SJCRH30 (cell line): ENCODE results near the gene ELOVL6. TPM values are rescaled to one million over a fixed set of nuclear protein-coding genes. Genes with fewer than 3 reads are reported as not detected.
"Not testable (repeated sequence)": the region's sequence is repeated elsewhere in the genome, so short reads cannot be mapped to it uniquely, and the experiment has no call there.

Experiments
- DNase-seq, 2 experiments: peaks; one replicate each; pipeline ENCODE4 v3.0.0-alpha.2; 2015 to 2020
- H3K27ac ChIP-seq: fragments of 250-450 bp; sonication (Bioruptor Pico); 2 replicates; pipeline ENCODE4 v1.5.1; 2020; ENCODE audit warnings: mild to moderate bottlenecking, moderate library complexity
- H3K27me3 ChIP-seq: fragments of 250-450 bp; sonication (Bioruptor Pico); 2 replicates; pipeline ENCODE4 v1.5.1; 2020; ENCODE audit warnings: mild to moderate bottlenecking, moderate library complexity
- H3K36me3 ChIP-seq: fragments of 250-450 bp; sonication (Bioruptor Pico); 2 replicates; pipeline ENCODE4 v1.5.1; 2020; ENCODE audit warnings: mild to moderate bottlenecking, moderate library complexity
- H3K4me1 ChIP-seq: fragments of 250-450 bp; sonication (Bioruptor Pico); 2 replicates; pipeline ENCODE4 v1.5.1; 2020; ENCODE audit warnings: mild to moderate bottlenecking, moderate library complexity
- H3K4me3 ChIP-seq: fragments of 250-450 bp; sonication (Bioruptor Pico); 2 replicates; pipeline ENCODE4 v1.5.1; 2020; ENCODE audit warnings: mild to moderate bottlenecking, moderate library complexity
- H3K9me3 ChIP-seq: fragments of 250-450 bp; sonication (Bioruptor Pico); replicated peaks from 2 replicates; pipeline ENCODE4 v1.5.1; 2020; ENCODE audit warnings: mild to moderate bottlenecking, moderate library complexity
- total RNA-seq: library from RNA; depleted of rRNA; stranded (reverse); fragments of >200 nt; shearing (Covaris generic); gene quantifications from 2 replicates; pipeline ENCODE4 v1.2.3, GENCODE V29; 2014

The ELOVL6 gene
- total RNA-seq, 1 experiment from 2014 or later = 30.3 TPM

- no peaks in the 10 kb centered on the region for H3K4me1 ChIP-seq
- H3K9me3 ChIP-seq = no peaks in the 10 kb centered on the region
- H3K36me3 ChIP-seq = no peaks in the 10 kb centered on the region
- no peak overlapping the region for H3K4me3 ChIP-seq
- no peaks in the 10 kb centered on the region for H3K27me3 ChIP-seq
- no peak overlapping the region for H3K27ac ChIP-seq
- no peak for DNase-seq
Measured at GRCh38 chr4:110208419-110208818, 10.0 kb upstream of the ELOVL6 start.

- H3K27ac ChIP-seq = no peak overlapping the region
Measured at GRCh38 chr4:110207233-110207632, 8.8 kb upstream of the ELOVL6 start.

GRCh38 chr4:110202024-110202423, 3.6 kb upstream of the ELOVL6 start:
- H3K4me1 ChIP-seq = peaks cover 5% of the 10 kb centered on the region; the same call in 1 of the 2 replicates
- no peaks in the 10 kb centered on the region for H3K36me3 ChIP-seq
- no peak overlapping the region for H3K4me3 ChIP-seq
- no peak for DNase-seq
- no peaks in the 10 kb centered on the region for H3K9me3 ChIP-seq
- H3K27me3 ChIP-seq = no peaks in the 10 kb centered on the region
- H3K27ac ChIP-seq = no peak overlapping the region

More at GRCh38 chr4:110207233-110207632, 8.8 kb upstream of the ELOVL6 start:
- Histone ChIP-seq H3K27me3 (no peaks in the 10 kb centered on the region), H3K9me3 (no peaks in the 10 kb centered on the region), H3K36me3 (no peaks in the 10 kb centered on the region), H3K4me1 (no peaks in the 10 kb centered on the region), H3K4me3 (no peak overlapping the region)
- DNase-seq = no peak

- no peaks in the 10 kb centered on the region for H3K27me3 ChIP-seq
- H3K27ac ChIP-seq = no peak overlapping the region
- H3K9me3 ChIP-seq = no peaks in the 10 kb centered on the region
- H3K36me3 ChIP-seq = no peaks in the 10 kb centered on the region
- no peak overlapping the region for H3K4me3 ChIP-seq
- peaks cover 5% of the 10 kb centered on the region; the same call in 1 of the 2 replicates for H3K4me1 ChIP-seq
- DNase-seq = peak; percentile 8 to 32
Measured at GRCh38 chr4:110201502-110201901, 3.1 kb upstream of the ELOVL6 start.

DNA sequence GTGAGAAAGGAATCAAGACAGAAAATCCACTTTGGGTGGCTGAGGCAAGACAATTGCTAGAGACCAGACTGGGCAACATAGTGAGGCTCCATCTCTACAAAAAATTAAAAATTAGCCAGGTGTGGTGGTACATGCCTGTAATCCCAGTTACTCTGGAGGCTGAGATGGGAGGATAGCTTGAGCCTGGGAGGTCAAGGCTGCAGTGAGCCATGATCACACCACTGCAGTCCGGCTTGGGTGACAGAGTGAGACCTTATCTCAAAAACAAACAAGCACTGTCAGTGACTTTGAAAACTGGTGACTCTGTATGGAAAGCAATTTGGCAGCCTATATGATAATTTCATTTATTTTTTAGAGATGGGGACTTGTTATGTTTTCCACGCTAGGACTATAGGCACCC, 2.3 kb upstream of the ELOVL6 start:
- no peak for DNase-seq
- Histone ChIP-seq H3K9me3 (no peaks in the 10 kb centered on the region), H3K27ac (no peak overlapping the region), H3K4me3 (no peak overlapping the region), H3K4me1 (peaks cover 8% of the 10 kb centered on the region; the same call in 1 of the 2 replicates), H3K36me3 (no peaks in the 10 kb centered on the region), H3K27me3 (no peaks in the 10 kb centered on the region)

GRCh38 chr4:110198049-110198434, 373 bp downstream of the ELOVL6 start:
- peak overlapping the region; percentile 88 for H3K4me3 ChIP-seq
- peak in 1 of 2 experiments; percentile 29 for DNase-seq
- peaks cover 12% of the 10 kb centered on the region for H3K4me1 ChIP-seq

DNA sequence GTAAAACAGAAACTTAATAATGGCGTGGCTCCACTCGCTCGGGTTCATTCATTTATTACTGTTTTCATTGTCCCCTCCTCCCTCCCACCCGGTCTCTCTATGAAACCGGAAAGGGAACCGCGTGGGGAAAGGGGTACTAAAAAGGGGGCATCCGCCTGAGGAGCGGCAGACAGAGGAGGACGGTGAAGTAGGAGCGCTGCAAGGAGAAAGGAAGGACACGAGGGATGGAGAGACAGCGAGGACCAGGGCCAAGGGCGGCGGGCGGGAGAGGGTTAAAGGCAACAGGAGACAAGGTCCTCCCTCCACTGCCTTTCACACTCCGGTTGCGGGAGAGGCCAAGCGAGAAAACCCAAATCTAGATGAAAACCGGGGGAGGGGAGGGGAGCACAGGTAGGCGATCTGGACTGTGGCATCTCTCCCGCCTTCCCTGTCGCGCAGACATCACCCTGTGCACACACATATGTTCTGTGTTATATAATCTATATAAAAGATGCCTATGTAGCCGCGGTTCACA, 829 bp downstream of the ELOVL6 start:
- Histone ChIP-seq H3K27ac (peak overlapping the region; percentile 86), H3K4me3 (peak overlapping the region; percentile 88), H3K4me1 (peaks cover 15% of the 10 kb centered on the region), H3K36me3 (peaks cover 4% of the 10 kb centered on the region; the same call in 1 of the 2 replicates), H3K9me3 (no peaks in the 10 kb centered on the region), H3K27me3 (no peaks in the 10 kb centered on the region)
- peak; percentile 67 to 70 for DNase-seq

More at GRCh38 chr4:110198049-110198434, 373 bp downstream of the ELOVL6 start:
- Histone ChIP-seq H3K9me3 (no peaks in the 10 kb centered on the region), H3K27ac (peak overlapping the region; percentile 86), H3K27me3 (no peaks in the 10 kb centered on the region), H3K36me3 (no peaks in the 10 kb centered on the region; the same call in 1 of the 2 replicates)

DNA sequence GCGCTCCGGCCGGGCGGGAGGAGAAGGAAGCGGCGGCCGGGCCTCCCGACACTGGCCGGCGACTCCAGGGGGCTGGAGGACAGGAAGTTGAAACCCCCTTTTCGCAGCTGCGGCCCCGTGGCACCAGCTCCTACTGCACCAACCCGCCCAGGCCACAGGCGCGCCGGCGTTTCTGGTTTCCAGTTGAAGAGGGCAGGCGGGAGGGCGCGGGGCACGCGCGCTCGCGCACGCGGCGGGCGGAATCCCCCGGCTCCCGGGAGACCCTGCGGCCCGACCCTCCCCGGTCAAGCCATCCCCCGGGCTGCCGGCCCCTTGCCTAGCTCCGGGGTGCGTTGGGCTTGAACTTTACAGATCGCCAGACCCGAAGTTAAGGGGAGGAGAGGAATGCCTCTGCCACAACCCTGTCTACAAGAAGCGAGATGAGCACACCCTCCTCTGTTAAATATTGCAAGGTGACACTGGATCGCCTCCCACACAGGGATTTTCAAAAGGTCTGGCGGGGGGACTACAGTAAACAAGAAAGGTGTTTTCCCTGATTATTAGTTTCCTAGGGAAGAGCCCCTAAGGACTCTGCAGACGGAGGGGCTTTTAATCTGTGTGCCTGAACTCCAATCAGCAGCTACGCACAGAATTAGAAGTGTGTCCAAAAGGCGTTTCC, 1.4 kb downstream of the ELOVL6 start:
- H3K4me1 ChIP-seq = peaks cover 15% of the 10 kb centered on the region
- peak; percentile 75 to 77 for DNase-seq
- peak overlapping the region; percentile 86 for H3K27ac ChIP-seq
- H3K36me3 ChIP-seq = peaks cover 7% of the 10 kb centered on the region; the same call in 1 of the 2 replicates
- H3K9me3 ChIP-seq = no peaks in the 10 kb centered on the region
- H3K27me3 ChIP-seq = no peaks in the 10 kb centered on the region
- peak overlapping the region; percentile 88 for H3K4me3 ChIP-seq

DNA sequence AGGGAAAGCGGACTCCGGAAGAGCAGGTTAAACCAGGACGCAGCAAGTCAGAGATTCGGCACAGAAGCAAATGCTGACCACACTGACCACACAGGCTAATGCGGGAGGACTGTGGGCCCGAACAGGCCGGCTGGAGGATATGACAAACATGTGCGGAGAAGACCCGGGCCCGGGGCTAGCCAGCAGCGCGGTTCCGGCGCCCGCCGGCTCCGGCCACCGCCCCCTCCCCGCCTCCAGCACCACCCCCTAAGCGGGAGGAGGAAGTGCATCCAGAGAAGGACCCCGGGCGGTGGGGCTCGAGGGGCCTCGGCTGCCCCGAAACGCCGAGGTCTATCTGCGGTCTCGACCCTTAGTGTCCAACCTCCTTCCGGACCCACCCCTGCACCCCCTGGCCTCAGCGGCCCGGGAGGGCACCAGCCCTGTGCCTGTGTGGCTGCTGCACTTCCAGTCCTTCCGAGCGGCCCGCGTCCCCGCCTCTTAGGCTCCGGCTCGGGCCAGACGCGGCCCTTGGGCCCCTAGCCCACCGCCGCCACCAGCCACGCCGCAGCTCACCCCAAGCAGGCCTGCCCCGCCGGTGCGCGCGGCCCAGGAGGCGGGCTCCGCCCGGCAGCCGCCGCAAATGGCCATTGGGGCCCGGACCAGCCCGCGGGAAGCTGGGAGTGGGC, 2.1 kb downstream of the ELOVL6 start:
- peak; percentile 67 to 68 for DNase-seq
- Histone ChIP-seq H3K36me3 (peaks cover 9% of the 10 kb centered on the region; the same call in 1 of the 2 replicates), H3K9me3 (no peaks in the 10 kb centered on the region), H3K4me1 (peaks cover 15% of the 10 kb centered on the region), H3K27ac (peak overlapping the region; percentile 86), H3K4me3 (peak overlapping the region; percentile 88), H3K27me3 (no peaks in the 10 kb centered on the region)

DNA sequence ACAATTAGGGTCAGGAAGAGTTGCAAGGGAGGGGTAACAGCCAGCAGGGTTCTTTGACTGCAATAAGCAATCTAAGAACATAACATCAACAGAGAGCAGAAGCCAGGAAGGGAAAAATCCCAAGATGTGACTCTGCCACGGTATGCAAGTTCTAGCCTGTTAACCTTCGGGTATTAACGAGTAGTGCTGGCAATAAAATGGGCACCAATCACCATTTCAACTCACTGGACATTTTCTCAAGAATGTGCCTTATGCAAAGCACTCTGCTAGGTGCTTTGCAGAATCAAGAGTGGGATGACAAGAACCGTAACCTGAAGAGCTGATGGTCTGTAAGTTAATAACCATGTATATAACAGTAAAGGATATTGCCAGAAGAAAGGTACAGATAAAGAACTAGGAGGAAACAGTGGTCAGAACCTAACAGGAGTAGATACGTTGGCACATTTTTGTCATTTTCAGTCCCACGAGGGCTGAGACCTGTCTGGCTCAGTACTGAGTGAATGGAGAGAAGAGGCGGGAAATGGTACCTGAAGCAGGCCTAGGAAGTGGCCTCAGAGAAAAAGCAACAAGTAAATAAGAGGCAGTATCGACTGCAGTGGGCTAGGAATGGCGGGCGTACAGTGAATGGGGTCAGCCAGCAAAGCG, 2.7 kb downstream of the ELOVL6 start:
- H3K36me3 ChIP-seq = peaks cover 13% of the 10 kb centered on the region
- peaks cover 15% of the 10 kb centered on the region for H3K4me1 ChIP-seq
- H3K27me3 ChIP-seq = no peaks in the 10 kb centered on the region
- H3K4me3 ChIP-seq = peak overlapping the region; percentile 88
- no peak for DNase-seq
- peak overlapping the region; percentile 86 for H3K27ac ChIP-seq
- no peaks in the 10 kb centered on the region for H3K9me3 ChIP-seq

DNA sequence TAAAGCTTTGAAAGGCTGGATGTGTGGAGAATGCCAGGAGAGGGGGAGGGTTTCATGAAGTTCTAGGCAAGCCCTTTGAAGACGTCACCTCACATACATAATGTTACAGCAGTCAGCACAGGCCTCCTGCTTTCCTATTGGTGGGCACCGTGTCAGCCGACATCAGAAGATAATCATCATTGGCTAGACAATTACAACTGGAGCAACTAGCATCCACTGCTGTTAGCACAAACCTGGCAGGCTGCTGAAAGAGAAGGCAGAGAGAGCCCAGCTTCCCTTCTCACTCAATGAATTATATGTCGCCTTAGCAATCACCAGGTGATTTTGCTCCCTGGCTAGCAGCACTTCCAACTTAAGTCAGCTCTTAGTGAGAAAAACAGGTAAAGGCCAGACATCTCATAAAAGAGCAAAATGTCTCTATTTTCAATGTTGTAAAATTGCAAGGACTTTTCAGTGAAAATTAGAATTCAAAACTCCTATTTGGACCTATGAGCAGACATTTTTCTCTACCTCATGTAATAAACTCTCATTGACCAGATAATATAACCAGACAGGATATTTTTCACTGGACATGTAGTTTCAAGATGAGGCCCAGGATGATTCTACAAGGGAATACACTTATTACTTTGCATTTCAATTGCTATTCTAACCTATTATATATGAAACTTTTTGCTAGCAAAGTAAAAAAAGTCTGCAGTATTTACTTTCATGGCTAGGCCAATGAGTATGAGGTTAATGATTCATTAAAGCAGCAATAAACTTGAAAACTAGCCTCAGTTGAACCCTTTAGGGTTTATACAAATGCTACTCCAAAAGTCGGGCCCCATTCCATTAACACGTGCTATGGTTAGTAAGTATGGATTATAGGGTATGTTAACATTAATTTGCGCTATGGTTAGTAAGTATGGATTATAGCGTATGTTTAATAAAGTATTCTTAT, 4.3 kb downstream of the ELOVL6 start:
- H3K27ac ChIP-seq = no peak overlapping the region
- peak; percentile 80 to 86 for DNase-seq
- H3K36me3 ChIP-seq = peaks cover 13% of the 10 kb centered on the region
- peaks cover 10% of the 10 kb centered on the region for H3K4me1 ChIP-seq
- H3K9me3 ChIP-seq = no peaks in the 10 kb centered on the region
- no peak overlapping the region for H3K4me3 ChIP-seq
- no peaks in the 10 kb centered on the region for H3K27me3 ChIP-seq

- not testable (repeated sequence) for H3K27me3 ChIP-seq
Measured at GRCh38 chr4:110193287-110193686, 5.1 kb downstream of the ELOVL6 start.

GRCh38 chr4:110190249-110190648, 8.2 kb downstream of the ELOVL6 start:
- no peak overlapping the region for H3K4me3 ChIP-seq
- peaks cover 5% of the 10 kb centered on the region; the same call in 1 of the 2 replicates for H3K4me1 ChIP-seq
- no peaks in the 10 kb centered on the region for H3K27me3 ChIP-seq
- H3K36me3 ChIP-seq = peaks cover 20% of the 10 kb centered on the region
- no peaks in the 10 kb centered on the region for H3K9me3 ChIP-seq
- DNase-seq = no peak
- no peak overlapping the region for H3K27ac ChIP-seq

More at GRCh38 chr4:110193287-110193686, 5.1 kb downstream of the ELOVL6 start:
- DNase-seq, H3K4me1 ChIP-seq, H3K9me3 ChIP-seq, H3K27ac ChIP-seq, H3K4me3 ChIP-seq: not testable (repeated sequence)
- H3K36me3 ChIP-seq = peaks cover 13% of the 10 kb centered on the region

- Histone ChIP-seq H3K9me3 (no peaks in the 10 kb centered on the region), H3K4me1 (peaks cover 4% of the 10 kb centered on the region; the same call in 1 of the 2 replicates), H3K36me3 (peaks cover 20% of the 10 kb centered on the region), H3K27ac (no peak overlapping the region), H3K4me3 (no peak overlapping the region), H3K27me3 (no peaks in the 10 kb centered on the region)
- DNase-seq = no peak
Measured at GRCh38 chr4:110188113-110188512, 10.3 kb downstream of the ELOVL6 start.
